ENCODE measurements around the gene ICAM4.

- TF ChIP-seq CTCF (IDR thresholded peaks at IDR 0.05; ENCODE audit: low read depth, low read length) (no peak), EZH2phosphoT487 (IDR thresholded peaks at IDR 0.05; ENCODE audit: low read depth) (no peak)
Observed at GRCh38 chr19:10290357-10290875, 3.7 kb downstream of the ICAM4 start.

Measured in OCI-LY3 (cell line).